HepG2 (cell line): Measurements from ENCODE around the gene TMEM131L. TPM values are rescaled to one million over a fixed set of nuclear protein-coding genes. Genes with fewer than 3 reads are reported as not detected.

ENCODE experiments used
- RAD21 ChIP-seq: fragments of 450-650 bp; formaldehyde crosslinking; IDR thresholded peaks from 2 replicates; pipeline ENCODE4 v1.5.0; 2020; ENCODE audit warnings: mild to moderate bottlenecking
- ZMYM2 ChIP-seq: sonication (generic); formaldehyde crosslinking; IDR thresholded peaks from 2 replicates; pipeline ENCODE4 v1.8.0; 2022; ENCODE audit warnings: mild to moderate bottlenecking, missing genetic modification reagents
- polyA plus RNA-seq, 8 experiments: library from polyadenylated mRNA; depleted of rRNA in 3 of 8; stranded (reverse) in 7 of 8; unstranded in 1 of 8; fragments of >200 nt; fragmentation: Illumina TruSeq in 4 of 8; extraction: Trizol in 4 of 8; gene quantifications; 2 replicates each; pipeline versions ENCODE4 v1.2.1 to v1.2.3, GENCODE V29; 2011 to 2016; ENCODE audit warnings: low read depth in 4 of 8, missing spikeins in 1 of 8, mixed read lengths in 1 of 8; ENCODE audit not compliant: insufficient read depth in 1 of 8
- total RNA-seq, 5 experiments: library from RNA; depleted of rRNA; stranded (reverse); fragments of >200 nt; fragmentation: Illumina TruSeq; extraction: Trizol; gene quantifications; 2 replicates each; pipeline ENCODE4 v1.2.3, GENCODE V29; 2016; ENCODE audit warnings: low read depth in 1 of 5
- TF ChIP-seq, protein P1 (sequence below), 2 experiments: sonication (generic) in 1 of 2; formaldehyde crosslinking in 1 of 2; IDR thresholded peaks; 2 replicates each; pipeline versions ENCODE4 v1.4.0 to v1.6.1; 2016 to 2020; ENCODE audit warnings: borderline replicate concordance in 1 of 2, low read depth in 1 of 2, mild to moderate bottlenecking in 1 of 2, missing genetic modification reagents in 1 of 2
- TF ChIP-seq, protein P2 (sequence below): IDR thresholded peaks from 2 replicates; pipeline ENCODE4 v1.6.1; 2016; ENCODE audit warnings: control low read depth
- TF ChIP-seq, protein P3 (sequence below): sonication (generic); formaldehyde crosslinking; IDR thresholded peaks from 2 replicates; pipeline ENCODE4 v1.4.0; 2020; ENCODE audit warnings: missing genetic modification reagents, low read depth, mild to moderate bottlenecking, borderline replicate concordance
- TF ChIP-seq, protein P4 (sequence below): sonication (generic); formaldehyde crosslinking; IDR thresholded peaks from 2 replicates; pipeline ENCODE4 v1.5.1; 2020; ENCODE audit warnings: missing genetic modification reagents, mild to moderate bottlenecking, borderline replicate concordance

Gene TMEM131L
- total and polyA plus RNA-seq, 2 of the 13 experiments (the other 11 are each of a cell fraction or from before 2014, with no cell fraction given) = 2.2 to 4.5 TPM

DNA sequence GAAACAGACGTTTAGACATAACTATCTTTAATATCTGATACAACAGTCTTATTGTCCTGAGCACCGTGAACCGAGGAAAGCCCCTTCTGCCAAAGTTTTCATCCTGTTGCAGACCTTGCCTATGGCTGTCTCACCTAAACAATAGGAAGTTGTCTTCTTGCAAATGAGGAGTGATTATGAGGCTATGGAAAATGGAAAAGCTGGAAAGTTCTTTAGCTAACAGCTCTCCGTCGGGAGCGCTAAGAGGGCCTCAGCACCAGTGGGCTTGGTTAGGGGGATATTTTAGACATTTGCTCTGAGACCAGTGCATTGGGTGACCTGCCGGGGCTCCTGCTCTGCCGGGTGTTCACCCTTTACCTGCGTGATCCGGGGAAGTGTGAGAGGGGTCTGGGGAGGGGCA, 28.4 kb downstream of the TMEM131L start (continued):
- TF ChIP-seq, protein P1, sequence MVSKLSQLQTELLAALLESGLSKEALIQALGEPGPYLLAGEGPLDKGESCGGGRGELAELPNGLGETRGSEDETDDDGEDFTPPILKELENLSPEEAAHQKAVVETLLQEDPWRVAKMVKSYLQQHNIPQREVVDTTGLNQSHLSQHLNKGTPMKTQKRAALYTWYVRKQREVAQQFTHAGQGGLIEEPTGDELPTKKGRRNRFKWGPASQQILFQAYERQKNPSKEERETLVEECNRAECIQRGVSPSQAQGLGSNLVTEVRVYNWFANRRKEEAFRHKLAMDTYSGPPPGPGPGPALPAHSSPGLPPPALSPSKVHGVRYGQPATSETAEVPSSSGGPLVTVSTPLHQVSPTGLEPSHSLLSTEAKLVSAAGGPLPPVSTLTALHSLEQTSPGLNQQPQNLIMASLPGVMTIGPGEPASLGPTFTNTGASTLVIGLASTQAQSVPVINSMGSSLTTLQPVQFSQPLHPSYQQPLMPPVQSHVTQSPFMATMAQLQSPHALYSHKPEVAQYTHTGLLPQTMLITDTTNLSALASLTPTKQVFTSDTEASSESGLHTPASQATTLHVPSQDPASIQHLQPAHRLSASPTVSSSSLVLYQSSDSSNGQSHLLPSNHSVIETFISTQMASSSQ (IDR thresholded peaks at IDR 0.05; ENCODE audit: low read depth) = no peak
- TF ChIP-seq, protein P1 (CRISPR knock-in tag; IDR thresholded peaks at IDR 0.05; ENCODE audit: borderline replicate concordance) = no peak
- TF ChIP-seq ZMYM2 (CRISPR knock-in tag) = no peak
- TF ChIP-seq RAD21 (CRISPR knock-in tag) = no peak
- TF ChIP-seq, protein P2, sequence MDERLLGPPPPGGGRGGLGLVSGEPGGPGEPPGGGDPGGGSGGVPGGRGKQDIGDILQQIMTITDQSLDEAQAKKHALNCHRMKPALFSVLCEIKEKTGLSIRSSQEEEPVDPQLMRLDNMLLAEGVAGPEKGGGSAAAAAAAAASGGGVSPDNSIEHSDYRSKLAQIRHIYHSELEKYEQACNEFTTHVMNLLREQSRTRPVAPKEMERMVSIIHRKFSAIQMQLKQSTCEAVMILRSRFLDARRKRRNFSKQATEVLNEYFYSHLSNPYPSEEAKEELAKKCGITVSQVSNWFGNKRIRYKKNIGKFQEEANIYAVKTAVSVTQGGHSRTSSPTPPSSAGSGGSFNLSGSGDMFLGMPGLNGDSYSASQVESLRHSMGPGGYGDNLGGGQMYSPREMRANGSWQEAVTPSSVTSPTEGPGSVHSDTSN (CRISPR knock-in tag) = no peak
- TF ChIP-seq, protein P3, sequence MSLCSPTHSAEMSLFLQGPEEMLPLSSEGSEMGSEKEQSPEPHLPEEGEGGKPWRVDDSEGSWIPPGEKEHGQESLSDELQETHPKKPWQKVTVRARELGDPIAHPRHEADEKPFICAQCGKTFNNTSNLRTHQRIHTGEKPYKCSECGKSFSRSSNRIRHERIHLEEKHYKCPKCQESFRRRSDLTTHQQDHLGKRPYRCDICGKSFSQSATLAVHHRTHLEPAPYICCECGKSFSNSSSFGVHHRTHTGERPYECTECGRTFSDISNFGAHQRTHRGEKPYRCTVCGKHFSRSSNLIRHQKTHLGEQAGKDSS (CRISPR knock-in tag) = no peak
- TF ChIP-seq, protein P4, sequence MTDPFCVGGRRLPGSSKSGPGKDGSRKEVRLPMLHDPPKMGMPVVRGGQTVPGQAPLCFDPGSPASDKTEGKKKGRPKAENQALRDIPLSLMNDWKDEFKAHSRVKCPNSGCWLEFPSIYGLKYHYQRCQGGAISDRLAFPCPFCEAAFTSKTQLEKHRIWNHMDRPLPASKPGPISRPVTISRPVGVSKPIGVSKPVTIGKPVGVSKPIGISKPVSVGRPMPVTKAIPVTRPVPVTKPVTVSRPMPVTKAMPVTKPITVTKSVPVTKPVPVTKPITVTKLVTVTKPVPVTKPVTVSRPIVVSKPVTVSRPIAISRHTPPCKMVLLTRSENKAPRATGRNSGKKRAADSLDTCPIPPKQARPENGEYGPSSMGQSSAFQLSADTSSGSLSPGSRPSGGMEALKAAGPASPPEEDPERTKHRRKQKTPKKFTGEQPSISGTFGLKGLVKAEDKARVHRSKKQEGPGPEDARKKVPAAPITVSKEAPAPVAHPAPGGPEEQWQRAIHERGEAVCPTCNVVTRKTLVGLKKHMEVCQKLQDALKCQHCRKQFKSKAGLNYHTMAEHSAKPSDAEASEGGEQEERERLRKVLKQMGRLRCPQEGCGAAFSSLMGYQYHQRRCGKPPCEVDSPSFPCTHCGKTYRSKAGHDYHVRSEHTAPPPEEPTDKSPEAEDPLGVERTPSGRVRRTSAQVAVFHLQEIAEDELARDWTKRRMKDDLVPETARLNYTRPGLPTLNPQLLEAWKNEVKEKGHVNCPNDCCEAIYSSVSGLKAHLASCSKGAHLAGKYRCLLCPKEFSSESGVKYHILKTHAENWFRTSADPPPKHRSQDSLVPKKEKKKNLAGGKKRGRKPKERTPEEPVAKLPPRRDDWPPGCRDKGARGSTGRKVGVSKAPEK (CRISPR knock-in tag) = no peak
- TF ChIP-seq, all 625 proteins: peak for 0
